HS-27A (cell line): ENCODE measurements around the gene OR2T11.
"Not testable (repeated sequence)": the region's sequence is repeated elsewhere in the genome, so short reads cannot be mapped to it uniquely, and the experiment has no call there.

ENCODE experiments used
- DNase-seq: peaks from one replicate; pipeline ENCODE4 v3.0.0-alpha.2; 2012; ENCODE audit warnings: low read depth, missing footprints

The OR2T11 gene

DNA sequence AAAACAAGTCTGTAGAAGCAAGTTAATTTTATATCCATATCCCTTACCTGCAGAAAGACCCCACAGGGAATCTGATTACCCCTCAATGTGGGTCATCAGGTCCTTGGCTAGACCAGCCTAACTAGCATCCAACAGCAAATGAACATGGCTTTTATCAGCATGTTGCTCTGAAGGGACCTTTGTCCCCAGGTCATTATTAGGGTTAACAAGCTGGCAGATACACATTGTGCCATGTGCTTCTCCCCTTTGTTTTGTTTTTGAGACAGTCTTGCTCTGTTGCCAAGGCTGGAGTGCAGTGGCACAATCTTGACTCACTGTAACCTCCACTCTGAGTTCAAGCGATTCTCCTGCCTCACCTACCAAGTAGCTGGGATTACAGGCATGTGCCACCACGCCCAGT is at the start of gene OR2T11:
Gene OR2T11 (minus strand): TSS at position 101 of the 400 bp plus-strand sequence. CDS start 7,963 bp downstream, outside the sequence.
- DNase-seq = not testable (repeated sequence)

GRCh38 chr1:248681651-248682050 is 46.8 kb upstream of the OR2T11 start:
- DNase-seq = no peak

GRCh38 chr1:248670003-248670402 is 35.1 kb upstream of the OR2T11 start:
- DNase-seq = no peak

DNA sequence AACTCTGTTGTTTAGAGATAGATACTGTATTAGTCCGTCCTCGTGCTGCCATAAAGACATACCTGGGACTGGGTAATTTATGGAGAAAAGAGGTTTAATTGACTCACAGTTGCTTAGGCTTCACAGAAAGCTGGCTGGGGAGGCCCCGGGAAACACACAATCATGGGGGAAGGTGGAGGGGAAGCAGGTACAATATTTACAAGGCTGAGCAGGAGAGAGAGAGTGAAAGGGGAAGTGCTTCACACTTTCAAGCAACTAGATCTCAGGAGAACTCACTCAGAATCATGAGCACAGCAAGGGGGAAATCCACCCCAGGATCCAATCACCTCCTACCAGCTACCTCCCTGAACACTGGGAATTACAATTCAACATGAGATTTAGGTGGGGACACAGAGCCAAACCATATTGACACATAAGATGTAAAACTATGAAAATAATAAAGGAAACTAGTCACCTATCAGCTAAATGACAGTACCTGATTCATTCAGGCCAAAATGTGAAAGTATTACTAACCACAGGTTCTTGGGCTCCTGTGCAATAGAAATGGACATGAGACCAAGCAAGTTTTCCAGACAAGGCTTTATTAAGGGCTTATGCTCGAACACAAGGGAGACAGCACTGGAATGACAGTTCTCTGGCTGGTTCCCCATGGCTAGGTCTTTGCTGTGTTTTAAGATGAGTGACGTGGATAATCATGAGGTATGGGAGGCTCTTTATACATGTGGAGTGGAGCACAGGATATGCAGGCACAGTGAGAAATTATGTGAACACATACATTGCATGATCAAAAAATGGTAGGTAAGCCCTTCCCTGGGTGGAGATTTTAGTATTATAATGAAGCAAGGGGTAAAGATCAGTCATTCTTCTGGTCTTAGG is 28.8 kb upstream of the OR2T11 start:
- not testable (repeated sequence) for DNase-seq

DNA sequence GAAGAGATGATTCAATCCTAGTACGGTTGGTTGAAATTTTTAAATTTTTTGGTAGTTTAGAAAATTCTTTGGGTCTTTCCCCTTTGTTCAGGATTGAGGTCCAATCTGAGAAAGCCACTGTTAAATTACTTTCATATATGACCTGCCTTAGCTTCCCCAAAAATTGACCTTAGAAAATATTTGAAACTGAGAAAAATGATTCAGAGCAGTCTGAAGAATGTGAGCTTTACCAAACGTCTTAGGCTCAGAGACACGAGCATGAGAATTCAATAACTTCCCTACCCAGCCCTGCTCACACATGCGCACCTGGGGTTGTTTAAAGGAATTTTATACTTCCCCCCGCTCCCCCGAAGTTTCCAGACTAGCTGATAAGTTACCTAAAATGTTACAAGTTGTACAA is 21.9 kb upstream of the OR2T11 start:
- not testable (repeated sequence) for DNase-seq

DNA sequence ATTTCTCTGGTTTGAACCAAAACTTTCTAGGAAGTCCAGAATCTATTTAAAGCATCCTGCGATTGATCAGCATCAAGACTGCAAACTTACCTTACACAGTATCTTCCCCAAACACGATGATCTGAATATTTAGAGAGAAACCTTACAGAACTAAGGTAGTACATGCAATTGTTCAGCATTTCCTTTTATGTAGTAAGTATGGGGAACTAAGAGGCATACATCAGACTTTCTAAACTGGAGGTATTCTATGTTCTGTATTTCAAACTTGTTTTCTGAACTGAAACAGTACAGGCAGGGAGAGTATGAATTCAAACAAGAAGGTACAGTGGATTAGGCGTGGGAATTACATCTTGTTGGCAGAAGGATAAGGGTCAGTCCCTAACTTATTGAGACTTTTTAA is 20.5 kb upstream of the OR2T11 start, which contains the start of gene OR2T27:
Gene OR2T27 (minus strand): TSS at position 175 of the 400 bp plus-strand sequence. CDS start 4,644 bp downstream, outside the sequence.
- not testable (repeated sequence) for DNase-seq

- not testable (repeated sequence) for DNase-seq
These were observed 14.1 kb upstream of the OR2T11 start for GRCh38 chr1:248648770-248649536.

DNA sequence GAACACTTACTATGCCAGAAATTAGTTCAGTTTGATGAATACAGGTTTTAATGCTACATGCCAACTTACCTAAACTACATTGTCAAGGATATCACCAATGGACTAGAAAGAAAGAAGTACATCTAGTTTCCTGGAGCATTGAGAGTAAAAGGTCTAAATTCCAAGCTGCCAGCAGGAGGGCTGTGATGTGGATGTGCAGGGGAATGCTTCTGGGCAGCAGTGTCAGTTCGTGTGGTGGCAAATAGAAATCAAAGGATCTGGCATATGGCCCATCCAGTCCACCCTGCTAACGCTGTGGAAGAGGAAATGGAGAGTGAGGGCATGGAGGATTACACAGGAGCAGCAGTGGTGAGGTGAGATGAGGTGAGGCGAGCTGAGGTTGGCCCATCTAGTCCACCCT is 10.3 kb upstream of the OR2T11 start, which contains the start of gene OR2T35:
Gene OR2T35 (minus strand): TSS at position 101 of the 400 bp plus-strand sequence. CDS start 6,020 bp downstream, outside the sequence.
- DNase-seq = not testable (repeated sequence)

GRCh38 chr1:248642971-248643651 is 8.2 kb upstream of the OR2T11 start:
- not testable (repeated sequence) for DNase-seq

- not testable (repeated sequence) for DNase-seq
These were observed 6.7 kb upstream of the OR2T11 start for GRCh38 chr1:248641583-248641982.

GRCh38 chr1:248640906-248641305 is 6.0 kb upstream of the OR2T11 start:
- not testable (repeated sequence) for DNase-seq

- not testable (repeated sequence) for DNase-seq
These were observed 4.8 kb upstream of the OR2T11 start for GRCh38 chr1:248639652-248640051.

GRCh38 chr1:248636612-248637011 is 1.7 kb upstream of the OR2T11 start:
- not testable (repeated sequence) for DNase-seq

DNA sequence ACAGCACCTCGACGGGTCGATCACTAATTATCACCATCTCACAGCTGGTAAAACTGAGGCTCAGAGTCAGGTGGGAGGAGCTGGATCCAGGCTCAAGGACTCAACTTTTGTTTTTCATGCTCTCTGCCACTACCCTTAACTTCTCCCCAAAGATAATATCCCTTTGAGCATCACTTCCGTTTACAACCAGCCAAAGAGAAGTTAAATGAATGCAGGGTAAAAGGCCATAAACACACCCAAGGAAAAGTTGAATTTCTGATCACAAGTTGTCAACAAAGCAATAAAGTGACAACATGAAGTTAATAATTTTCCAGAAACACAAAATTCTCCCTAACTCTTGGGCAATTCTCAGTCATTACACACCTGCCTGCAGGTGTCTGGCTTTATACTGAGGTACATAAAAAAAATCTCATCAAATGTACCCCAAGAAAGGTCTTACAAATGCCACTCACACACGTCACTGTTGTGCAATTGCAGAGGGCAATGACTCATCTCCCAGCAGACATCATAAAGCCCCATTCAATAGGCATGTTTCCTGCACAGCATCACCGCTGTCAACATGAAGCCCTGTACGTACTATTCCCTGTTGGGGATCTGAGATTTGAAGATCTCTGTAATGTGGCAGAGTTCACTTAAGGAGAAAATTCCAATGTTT is 3.4 kb downstream of the OR2T11 start:
- DNase-seq = no peak

DNA sequence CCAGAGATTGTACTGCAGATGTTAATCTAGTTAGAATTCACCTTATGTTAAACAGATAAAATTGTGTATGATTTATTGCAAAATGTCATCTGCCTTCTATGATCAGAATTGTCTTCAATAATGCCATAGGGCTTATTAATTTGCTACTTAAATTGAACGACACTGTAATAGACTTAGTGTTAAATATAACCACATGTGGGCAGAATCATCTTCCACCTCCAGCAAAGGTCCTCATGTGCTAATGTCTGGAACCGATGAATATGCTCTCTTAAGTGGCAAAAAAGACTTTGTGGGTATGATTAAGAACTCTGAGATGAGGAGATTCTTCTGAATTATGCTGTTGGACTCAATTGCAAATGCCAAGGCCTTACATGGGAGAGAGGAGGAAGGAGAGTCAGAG is 4.3 kb downstream of the OR2T11 start:
- DNase-seq = no peak

- DNase-seq = no peak
These were observed 6.7 kb downstream of the OR2T11 start for GRCh38 chr1:248627971-248628844.

DNA sequence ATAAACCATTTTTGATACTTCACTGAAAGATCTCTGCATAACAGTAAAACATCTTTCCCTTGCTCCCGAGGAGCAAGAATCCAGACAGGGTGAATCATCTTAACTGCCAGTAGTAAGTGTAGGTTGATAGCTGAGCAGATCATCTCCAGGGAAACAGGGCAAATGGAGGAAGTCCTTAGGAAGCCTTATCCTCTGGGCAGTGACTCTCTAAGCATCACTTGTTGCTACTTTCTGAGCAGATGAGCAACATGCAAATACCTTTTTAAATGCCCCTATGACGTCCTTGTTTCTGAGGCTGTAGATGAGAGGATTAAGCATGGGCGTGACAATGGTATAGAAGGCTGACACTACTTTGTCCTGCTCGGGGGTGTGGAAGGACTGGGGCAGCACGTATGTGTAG is 8.9 kb downstream of the OR2T11 start:
- DNase-seq = no peak

- no peak for DNase-seq
These were observed 9.7 kb downstream of the OR2T11 start for GRCh38 chr1:248625166-248625565.

DNA sequence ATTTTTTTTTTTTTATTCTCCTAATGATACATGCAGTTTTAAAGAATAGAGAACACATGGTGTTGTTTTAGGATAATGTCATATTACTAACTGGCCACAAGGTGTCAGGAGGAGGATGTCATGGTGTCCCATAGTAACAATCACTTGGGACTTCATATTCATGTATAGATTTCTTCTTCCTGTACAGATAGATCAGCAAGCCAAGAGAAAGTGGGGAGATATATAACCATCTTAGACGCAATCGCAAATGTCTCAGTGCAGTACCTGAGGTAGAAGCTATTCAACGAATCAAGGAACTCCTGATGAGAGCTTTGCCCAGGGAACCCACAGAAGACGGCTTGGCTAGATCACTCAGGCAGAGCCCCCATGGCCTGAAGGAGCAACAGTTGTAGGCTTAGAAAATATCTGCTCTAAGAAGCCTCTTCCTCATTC is 12.3 kb downstream of the OR2T11 start:
- DNase-seq = no peak

- no peak for DNase-seq
These were observed 13.1 kb downstream of the OR2T11 start for GRCh38 chr1:248621770-248622169.
